H1 (cell line): Measurements from ENCODE around the gene YIPF2. TPM values are rescaled to one million over a fixed set of nuclear protein-coding genes. Genes with fewer than 3 reads are reported as not detected.

Experiments
- CTBP2 ChIP-seq: IDR thresholded peaks from 2 replicates; pipeline ENCODE4 v1.7.0; 2011; ENCODE audit warnings: borderline replicate concordance, mild to moderate bottlenecking, moderate library complexity, mixed read lengths, low read length; ENCODE audit not compliant: insufficient read depth, insufficient read length
- POLR2AphosphoS5 ChIP-seq: IDR thresholded peaks from 2 replicates; pipeline ENCODE4 v1.6.1; 2011; ENCODE audit warnings: low read depth, low read length
- SAP30 ChIP-seq: fragments of 300-600 bp; sonication (generic); IDR thresholded peaks from 2 replicates; pipeline ENCODE4 v1.7.1; 2012; ENCODE audit warnings: low read length, moderate library complexity, mild to moderate bottlenecking, inconsistent platforms; ENCODE audit not compliant: insufficient read depth, insufficient replicate concordance
- SIN3A ChIP-seq, 2 experiments: IDR thresholded peaks in 1 of 2; conservative IDR thresholded peaks in 1 of 2; 2 replicates each; pipeline ENCODE4 v1.6.1; 2011 to 2012; ENCODE audit warnings: low read length in 2 of 2, improper control_type of control experiment in 1 of 2, low read depth in 1 of 2, mild to moderate bottlenecking in 1 of 2
- polyA plus RNA-seq, 7 experiments: library from polyadenylated mRNA; depleted of rRNA in 3 of 7; stranded (reverse) in 5 of 7; unstranded in 2 of 7; fragments of >200 nt in 5 of 7; fragments of 200-250 nt in 2 of 7; gene quantifications; 1 replicate in 5 of 7; 2 replicates in 1 of 7; 4 replicates in 1 of 7; pipeline versions ENCODE4 v1.2.1 to v1.2.3, GENCODE V29; 2011 to 2013; ENCODE audit warnings: missing spikeins in 2 of 7, mixed read lengths in 2 of 7
- total RNA-seq: library from RNA; stranded (reverse); fragmentation: NEBNext Ultra II Directional; extraction: Animal tissue kit (Norgen Biotek cat#: 25700); gene quantifications from 2 replicates; pipeline ENCODE4 v1.2.1, GENCODE V29; 2021
- TF ChIP-seq, protein P1 (sequence below): IDR thresholded peaks from 2 replicates; pipeline ENCODE4 v1.6.1; 2012; ENCODE audit warnings: inconsistent platforms

Gene YIPF2
- total and polyA plus RNA-seq, 2 of the 8 experiments (the other 6 are each of a cell fraction or from before 2014, with no cell fraction given): 48.3 to 112 TPM

DNA sequence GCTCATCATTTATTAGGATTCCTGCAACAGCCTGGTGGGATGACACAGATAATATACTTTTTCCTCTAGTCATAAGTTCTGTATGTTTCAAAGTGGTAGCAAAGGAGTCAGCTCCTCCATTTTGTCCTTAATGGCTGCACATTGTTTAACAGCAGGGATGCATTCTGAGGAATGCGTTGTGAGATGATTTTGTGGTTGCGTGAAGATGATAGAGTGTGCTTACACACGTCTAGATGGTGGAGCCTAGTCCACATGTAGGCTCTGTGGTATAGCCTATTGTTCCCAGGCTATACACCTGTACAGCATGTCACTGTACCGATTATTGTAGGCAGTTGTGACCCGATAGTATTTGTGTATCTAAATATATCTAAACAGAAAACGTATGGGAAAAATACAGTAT, 37.0 kb upstream of the YIPF2 start (continued):
- TF ChIP-seq, protein P1, sequence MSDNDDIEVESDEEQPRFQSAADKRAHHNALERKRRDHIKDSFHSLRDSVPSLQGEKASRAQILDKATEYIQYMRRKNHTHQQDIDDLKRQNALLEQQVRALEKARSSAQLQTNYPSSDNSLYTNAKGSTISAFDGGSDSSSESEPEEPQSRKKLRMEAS: no peak
- TF ChIP-seq SIN3A (conservative IDR thresholded peaks at IDR 0.05 in 1 of 2, IDR thresholded peaks at IDR 0.05 in 1 of 2; ENCODE audit: low read depth in 1 of 2, low read length in 2 of 2) (no peak), CTBP2 (no peak), SAP30 (no peak), POLR2AphosphoS5 (no peak; the same call in 1 of the 2 replicates)
